ENCODE data around the gene CORO7. TPM values are rescaled to one million over a fixed set of nuclear protein-coding genes. Genes with fewer than 3 reads are reported as not detected.
A peak's percentile ranks its signal among the peaks of the same experiment; 100 is the strongest.
"Not testable (repeated sequence)": the region's sequence is repeated elsewhere in the genome, so short reads cannot be mapped to it uniquely, and the experiment has no call there.

Gene CORO7
- total RNA-seq, 4 donors from 2014 or later = 18.8 to 29.6 (median 25.7) TPM

- Histone ChIP-seq H3K27ac (no peak overlapping the region), H3K36me3 (peaks cover 46% of the 10 kb centered on the region), H3K9me3 (no peaks in the 10 kb centered on the region), H3K4me1 (peaks cover 4% of the 10 kb centered on the region), H3K27me3 (no peaks in the 10 kb centered on the region), H3K4me3 (no peak overlapping the region)
- WGBS = 90% methylated on average over 23 of the region's 41 CpGs
- TF ChIP-seq CTCF (IDR thresholded peaks at IDR 0.05) (no peak), EP300 (IDR thresholded peaks at IDR 0.05) (no peak), POLR2A (IDR thresholded peaks at IDR 0.05) (no peak), POLR2AphosphoS5 (IDR thresholded peaks at IDR 0.05) (no peak)
- DNase-seq (ENCODE audit: low spot score in 2 of 2) = peak in 1 of 2 donors; percentile 51
These were observed 79.5 kb downstream of the CORO7 start for GRCh38 chr16:4336701-4337539.

DNA sequence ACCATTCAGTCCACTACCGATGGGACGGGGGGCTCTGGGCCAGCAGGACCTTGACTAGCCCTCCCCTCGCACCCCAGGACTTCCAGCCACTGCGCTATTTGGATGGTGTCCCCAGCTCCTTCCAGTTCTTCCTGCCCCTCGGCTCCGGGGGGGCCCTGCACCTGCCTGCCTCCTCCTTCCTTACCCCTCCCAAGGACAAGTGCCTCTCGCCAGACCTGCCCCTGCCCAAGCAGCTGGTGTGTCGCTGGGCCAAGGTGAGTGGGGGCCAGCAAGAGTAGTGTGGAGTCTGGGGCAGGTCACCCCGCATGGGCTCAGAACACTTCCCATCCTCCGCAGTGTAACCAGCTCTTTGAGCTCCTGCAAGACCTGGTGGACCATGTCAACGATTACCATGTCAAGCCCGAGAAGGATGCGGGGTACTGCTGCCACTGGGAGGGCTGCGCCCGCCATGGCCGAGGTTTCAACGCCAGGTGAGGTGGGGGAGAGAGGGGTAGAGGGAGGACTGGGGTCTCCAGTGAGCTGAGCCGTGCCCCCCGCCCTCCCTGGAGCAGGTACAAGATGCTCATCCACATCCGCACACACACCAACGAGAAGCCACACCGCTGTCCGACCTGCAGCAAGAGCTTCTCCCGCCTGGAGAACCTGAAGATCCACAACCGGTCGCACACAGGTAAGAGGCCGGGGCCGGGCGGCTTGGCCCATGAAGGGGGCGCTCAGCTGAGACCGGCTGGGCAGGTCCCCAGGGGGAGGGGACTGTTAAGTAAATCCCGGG, 81.5 kb downstream of the CORO7 start:
- Histone ChIP-seq H3K4me1 (peaks cover 1% of the 10 kb centered on the region), H3K9me3 (no peaks in the 10 kb centered on the region), H3K4me3 (no peak overlapping the region), H3K36me3 (peaks cover 38% of the 10 kb centered on the region), H3K27ac (no peak overlapping the region), H3K27me3 (no peaks in the 10 kb centered on the region)
- WGBS = 83% methylated on average over 30 of the region's 32 CpGs
- TF ChIP-seq POLR2A (IDR thresholded peaks at IDR 0.05) = no peak
- TF ChIP-seq EP300 (IDR thresholded peaks at IDR 0.05) = no peak
- TF ChIP-seq POLR2AphosphoS5 (IDR thresholded peaks at IDR 0.05) = no peak
- no peak for TF ChIP-seq CTCF (IDR thresholded peaks at IDR 0.05)
- peak in 1 of 2 donors; percentile 59 for DNase-seq (ENCODE audit: low spot score in 2 of 2)

DNA sequence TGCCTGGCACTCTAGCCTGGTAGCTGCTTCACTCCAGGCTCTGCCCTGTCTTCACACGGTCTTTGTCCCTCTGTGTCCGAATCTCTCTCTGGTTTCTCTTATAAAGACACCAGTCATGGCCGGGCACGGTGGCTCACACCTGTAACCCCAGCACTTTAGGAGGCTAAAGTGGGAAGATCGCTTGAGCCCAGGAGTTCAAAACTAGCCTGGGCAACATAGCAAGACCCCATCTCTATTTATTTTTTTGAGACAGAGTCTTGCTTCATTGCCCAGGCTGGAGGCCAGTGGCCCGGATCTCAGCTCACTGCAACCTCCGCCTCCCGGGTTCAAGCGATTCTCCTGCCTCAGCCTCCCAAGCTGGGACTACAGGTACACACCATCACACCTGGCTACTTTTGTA, 82.7 kb downstream of the CORO7 start:
- H3K27me3 ChIP-seq; H3K27ac ChIP-seq; H3K4me3 ChIP-seq; H3K9me3 ChIP-seq; DNase-seq (ENCODE audit: low spot score in 2 of 2): not testable (repeated sequence)
- H3K4me1 ChIP-seq = peaks cover 10% of the 10 kb centered on the region
- peaks cover 33% of the 10 kb centered on the region for H3K36me3 ChIP-seq
- WGBS = 92% methylated on average over 9 of the region's 9 CpGs

- Histone ChIP-seq H3K4me1 (peaks cover 14% of the 10 kb centered on the region), H3K27me3 (no peaks in the 10 kb centered on the region), H3K4me3 (no peak overlapping the region), H3K36me3 (peaks cover 29% of the 10 kb centered on the region), H3K27ac (no peak overlapping the region), H3K9me3 (no peaks in the 10 kb centered on the region)
- WGBS = 82% methylated on average over 3 of the region's 9 CpGs
- no peak for DNase-seq (ENCODE audit: low spot score in 2 of 2)
- TF ChIP-seq EP300 (IDR thresholded peaks at IDR 0.05) = no peak
- TF ChIP-seq CTCF (IDR thresholded peaks at IDR 0.05) = no peak
- no peak for TF ChIP-seq POLR2AphosphoS5 (IDR thresholded peaks at IDR 0.05)
- TF ChIP-seq POLR2A (IDR thresholded peaks at IDR 0.05) = no peak
These were observed 83.1 kb downstream of the CORO7 start for GRCh38 chr16:4333308-4333638.

DNA sequence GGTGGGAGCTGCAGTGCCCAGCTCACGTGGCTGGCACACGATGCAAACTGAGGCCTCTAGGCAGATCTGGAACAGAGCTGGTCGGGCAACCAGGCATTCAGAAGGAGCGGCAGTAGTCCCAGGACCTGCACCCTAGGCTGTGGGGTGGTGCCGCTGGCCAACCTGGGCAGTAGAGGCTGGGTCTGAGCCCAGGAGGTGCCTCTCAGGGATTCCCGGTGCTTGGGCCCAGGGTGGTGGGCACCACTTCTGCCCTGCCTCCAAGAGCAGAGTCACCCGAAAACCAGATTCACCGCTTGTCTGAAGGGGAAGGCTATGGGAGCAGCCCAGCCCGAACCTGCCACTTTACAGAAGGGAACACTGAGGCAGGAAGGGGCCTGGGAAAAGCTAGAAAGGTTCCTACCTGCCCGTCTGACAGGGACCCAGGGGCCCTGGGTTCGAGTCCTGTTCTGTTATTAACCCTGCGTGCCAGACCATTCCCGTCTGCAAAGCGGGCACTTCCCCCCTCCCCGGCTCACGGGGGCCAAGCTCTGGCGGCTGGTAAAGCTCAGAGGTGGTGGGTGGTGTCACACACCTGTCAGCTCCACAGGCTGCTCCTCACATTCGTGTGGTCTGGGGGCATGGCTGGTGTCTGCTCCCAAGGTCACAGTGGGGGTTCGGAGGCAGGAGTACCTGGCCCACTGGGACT, 83.6 kb downstream of the CORO7 start:
- Histone ChIP-seq H3K9me3 (no peaks in the 10 kb centered on the region), H3K36me3 (peaks cover 27% of the 10 kb centered on the region), H3K27ac (no peak overlapping the region), H3K4me1 (peaks cover 20% of the 10 kb centered on the region), H3K4me3 (no peak overlapping the region), H3K27me3 (no peaks in the 10 kb centered on the region)
- peak in 1 of 2 donors; percentile 61 for DNase-seq (ENCODE audit: low spot score in 2 of 2)
- TF ChIP-seq POLR2AphosphoS5 (IDR thresholded peaks at IDR 0.05) (no peak), EP300 (IDR thresholded peaks at IDR 0.05) (no peak), POLR2A (IDR thresholded peaks at IDR 0.05) (no peak), CTCF (IDR thresholded peaks at IDR 0.05) (no peak)
- 73% methylated on average over 7 of the region's 19 CpGs for WGBS

Data from suprapubic skin (tissue), 4 donors.